Tibial nerve (tissue), 3 donors: ENCODE measurements around the gene AURKAIP1.

Source experiments
- CTCF ChIP-seq, 5 experiments: fragments of 200-600 bp in 3 of 5; fragments of 450-650 bp in 2 of 5; sonication (generic) in 3 of 5; IDR thresholded peaks; one replicate each; pipeline ENCODE4 v1.5.1; 2016 to 2019; ENCODE audit warnings: antibody characterized with exemption in 5 of 5, mild to moderate bottlenecking in 3 of 5, moderate library complexity in 2 of 5
- POLR2A ChIP-seq, 2 donors: fragments of 450-650 bp; IDR thresholded peaks; one replicate each; pipeline ENCODE4 v1.6.1; 2017; ENCODE audit warnings: antibody characterized with exemption in 2 of 2, mild to moderate bottlenecking in 2 of 2, moderate library complexity in 2 of 2

- TF ChIP-seq POLR2A (IDR thresholded peaks at IDR 0.05) (no peak), CTCF (IDR thresholded peaks at IDR 0.05) (no peak)
Measured at GRCh38 chr1:1420654-1421141, 45.7 kb upstream of the AURKAIP1 start.
